Breast epithelium (tissue), 4 donors: ENCODE results near the gene CBX5. TPM values are rescaled to one million over a fixed set of nuclear protein-coding genes. Genes with fewer than 3 reads are reported as not detected.
"Not testable (repeated sequence)": the region's sequence is repeated elsewhere in the genome, so short reads cannot be mapped to it uniquely, and the experiment has no call there.

Experiments used
- DNase-seq, 2 donors: peaks; one replicate each; pipeline ENCODE4 v3.0.0-alpha.2; 2019; ENCODE audit warnings: low spot score in 2 of 2
- H3K27ac ChIP-seq, 2 donors: fragments of 200-600 bp; sonication (generic) in 1 of 2; one replicate each; pipeline ENCODE4 v1.5.1; 2016 to 2019; ENCODE audit warnings: mild to moderate bottlenecking in 1 of 2
- H3K27me3 ChIP-seq, 2 donors: fragments of 200-600 bp; sonication (generic) in 1 of 2; one replicate each; pipeline versions ENCODE4 v1.5.1 to v1.6.0; 2017 to 2019; ENCODE audit warnings: control low read depth in 1 of 2, mild to moderate bottlenecking in 1 of 2
- H3K36me3 ChIP-seq: fragments of 200-600 bp; one replicate; pipeline ENCODE4 v1.5.1; 2019
- H3K4me1 ChIP-seq, 2 donors: fragments of 200-600 bp; sonication (generic); one replicate each; pipeline ENCODE4 v1.5.1; 2016 to 2019; ENCODE audit warnings: control low read depth in 1 of 2
- H3K4me3 ChIP-seq, 3 donors: fragments of 200-600 bp; sonication (generic); 1 replicate in 2 of 3; 2 replicates in 1 of 3; pipeline ENCODE4 v1.5.1; 2016 to 2019; ENCODE audit warnings: mild to moderate bottlenecking in 3 of 3, moderate library complexity in 2 of 3
- H3K9me3 ChIP-seq, 2 donors: fragments of 200-600 bp; sonication (generic) in 1 of 2; one replicate each; pipeline ENCODE4 v1.5.1; 2016 to 2019; ENCODE audit warnings: control low read depth in 1 of 2
- POLR2A ChIP-seq: fragments of 450-650 bp; IDR thresholded peaks from one replicate; pipeline ENCODE4 v1.6.1; 2016; ENCODE audit warnings: antibody characterized with exemption, mild to moderate bottlenecking, moderate library complexity
- POLR2AphosphoS5 ChIP-seq, 3 donors: sonication (generic); formaldehyde crosslinking; IDR thresholded peaks; one replicate each; pipeline ENCODE4 v1.6.1; 2017; ENCODE audit warnings: antibody characterized with exemption in 3 of 3
- intact Hi-C: fragments of 100-400 bp; cut with DNase I; formaldehyde crosslinking; loops from one replicate; pipeline ENCODE4 v1.15.1; 2023; ENCODE audit warnings: low total_unique reads
- total RNA-seq, 3 donors: library from RNA; depleted of rRNA; stranded (reverse); fragments of >200 nt; gene quantifications; one replicate each; pipeline ENCODE4 v1.1.0, GENCODE V29; 2016
- TF ChIP-seq, protein P1 (sequence below), 3 donors: fragments of 450-650 bp; IDR thresholded peaks; one replicate each; pipeline ENCODE4 v1.5.1; 2016 to 2017; ENCODE audit warnings: antibody characterized with exemption in 3 of 3, mild to moderate bottlenecking in 3 of 3, moderate library complexity in 3 of 3

Gene CBX5
- total RNA-seq = 10 to 100 TPM; 22.4 to 45.8 (median 31.8) TPM

DNA sequence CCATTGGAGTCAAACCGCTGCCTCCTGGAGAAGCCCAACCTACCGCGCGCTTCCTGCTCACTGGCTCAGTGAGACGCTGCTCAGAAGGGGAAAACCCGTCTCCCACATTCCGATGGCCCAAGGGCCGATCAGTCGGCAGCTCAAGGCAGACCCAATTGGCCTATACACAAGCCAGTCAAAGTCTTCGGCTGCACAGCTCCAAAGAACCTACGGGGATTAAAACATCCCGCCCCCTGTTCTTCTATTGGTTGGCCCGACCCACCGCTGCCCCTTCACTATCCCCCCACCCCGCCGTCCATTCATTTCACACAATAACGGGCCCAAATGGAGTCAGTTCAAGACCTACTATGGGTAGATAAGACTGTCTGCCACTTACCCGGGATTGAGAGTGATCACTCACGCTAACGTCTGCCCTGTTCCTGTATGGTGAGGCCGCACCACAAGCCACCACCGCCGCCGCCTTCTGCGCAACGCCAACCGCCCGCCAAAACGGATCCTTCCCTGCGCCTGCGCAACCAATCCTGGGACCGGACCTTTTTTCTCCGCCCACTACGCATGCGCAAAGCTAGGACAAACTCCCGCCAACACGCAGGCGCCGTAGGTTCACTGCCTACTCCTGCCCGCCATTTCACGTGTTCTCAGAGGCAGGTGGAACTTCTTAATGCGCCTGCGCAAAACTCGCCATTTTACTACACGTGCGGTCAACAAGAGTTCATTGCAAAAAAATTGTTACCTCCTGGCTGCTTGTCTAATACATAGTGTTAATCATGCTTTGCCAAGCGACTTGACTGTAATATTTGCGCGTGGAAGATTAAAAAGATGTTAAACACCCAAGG, at the start of gene CBX5:
TSS of gene CBX5 (minus strand) at position 491 of the 836 bp plus-strand sequence. CDS start 22,472 bp downstream, outside the sequence.
- Histone ChIP-seq H3K27ac (peak within 1 kb of the TSS; percentile 93 to 96), H3K27me3 (no peaks in the 10 kb centered on the region), H3K4me3 (peak within 1 kb of the TSS; percentile 76 to 79 (median 76)), H3K9me3 (no peaks in the 10 kb centered on the region), H3K36me3 (no peaks in the 10 kb centered on the region), H3K4me1 (peaks cover 3 to 36% of the 10 kb centered on the region in 2 donors)
- intact Hi-C loops = loop anchor here (10.0 kb wide), 1 partner anchor 85 kb away; the partner anchor contains the start of gene GPR84
- peak; percentile 99 to 100 for DNase-seq
- peak; percentile 62 for TF ChIP-seq POLR2A
- TF ChIP-seq, protein P1, sequence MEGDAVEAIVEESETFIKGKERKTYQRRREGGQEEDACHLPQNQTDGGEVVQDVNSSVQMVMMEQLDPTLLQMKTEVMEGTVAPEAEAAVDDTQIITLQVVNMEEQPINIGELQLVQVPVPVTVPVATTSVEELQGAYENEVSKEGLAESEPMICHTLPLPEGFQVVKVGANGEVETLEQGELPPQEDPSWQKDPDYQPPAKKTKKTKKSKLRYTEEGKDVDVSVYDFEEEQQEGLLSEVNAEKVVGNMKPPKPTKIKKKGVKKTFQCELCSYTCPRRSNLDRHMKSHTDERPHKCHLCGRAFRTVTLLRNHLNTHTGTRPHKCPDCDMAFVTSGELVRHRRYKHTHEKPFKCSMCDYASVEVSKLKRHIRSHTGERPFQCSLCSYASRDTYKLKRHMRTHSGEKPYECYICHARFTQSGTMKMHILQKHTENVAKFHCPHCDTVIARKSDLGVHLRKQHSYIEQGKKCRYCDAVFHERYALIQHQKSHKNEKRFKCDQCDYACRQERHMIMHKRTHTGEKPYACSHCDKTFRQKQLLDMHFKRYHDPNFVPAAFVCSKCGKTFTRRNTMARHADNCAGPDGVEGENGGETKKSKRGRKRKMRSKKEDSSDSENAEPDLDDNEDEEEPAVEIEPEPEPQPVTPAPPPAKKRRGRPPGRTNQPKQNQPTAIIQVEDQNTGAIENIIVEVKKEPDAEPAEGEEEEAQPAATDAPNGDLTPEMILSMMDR (IDR thresholded peaks at IDR 0.05) = no peak
- peak; percentile 62 to 93 (median 84) for TF ChIP-seq POLR2AphosphoS5 (IDR thresholded peaks at IDR 0.05)

DNA sequence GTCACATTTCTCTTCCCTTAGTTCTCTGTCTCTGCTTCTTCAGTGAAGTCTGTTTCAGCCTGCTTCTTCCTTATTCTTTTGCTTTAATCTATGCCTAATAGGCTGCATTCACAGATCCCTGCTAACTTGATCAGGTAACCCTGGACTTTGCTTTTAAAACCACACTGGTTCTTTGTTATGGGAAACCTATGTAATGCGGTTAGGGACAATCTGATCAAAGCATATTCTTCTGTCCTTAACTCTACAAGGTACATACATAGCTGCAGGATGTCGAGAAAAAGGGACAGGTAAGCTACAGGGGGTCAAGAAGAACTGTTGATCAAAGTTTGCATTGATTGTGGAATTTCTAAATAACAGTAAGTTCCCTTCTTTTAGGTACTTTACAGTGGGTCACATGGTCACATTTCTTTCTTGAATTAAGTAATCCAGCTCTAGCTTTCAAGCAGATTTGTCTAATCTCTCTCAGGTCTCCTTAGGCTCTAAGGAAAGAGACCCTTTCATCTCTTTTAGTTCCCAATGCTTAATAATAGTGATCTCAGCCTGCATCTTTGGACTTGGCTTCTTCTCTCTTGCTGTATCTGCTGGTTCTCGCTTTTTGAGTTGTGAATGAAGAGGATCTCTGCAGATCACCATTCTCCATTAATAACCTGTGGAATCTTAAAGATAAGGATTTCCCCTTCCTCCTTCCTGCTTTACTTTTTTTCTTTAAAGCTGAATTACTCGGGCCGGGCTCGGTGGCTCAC, 48.8 kb upstream of the CBX5 start:
- TF ChIP-seq, protein P1 (IDR thresholded peaks at IDR 0.05) = no peak
- TF ChIP-seq POLR2AphosphoS5 (IDR thresholded peaks at IDR 0.05) (no peak), POLR2A (no peak)
- Histone ChIP-seq H3K4me1 (no peaks in the 10 kb centered on the region), H3K27me3 (no peaks in the 10 kb centered on the region), H3K4me3 (no peak overlapping the region), H3K27ac (no peak overlapping the region), H3K9me3 (no peaks in the 10 kb centered on the region), H3K36me3 (no peaks in the 10 kb centered on the region)
- intact Hi-C loops = no loop called here
- no peak for DNase-seq

DNA sequence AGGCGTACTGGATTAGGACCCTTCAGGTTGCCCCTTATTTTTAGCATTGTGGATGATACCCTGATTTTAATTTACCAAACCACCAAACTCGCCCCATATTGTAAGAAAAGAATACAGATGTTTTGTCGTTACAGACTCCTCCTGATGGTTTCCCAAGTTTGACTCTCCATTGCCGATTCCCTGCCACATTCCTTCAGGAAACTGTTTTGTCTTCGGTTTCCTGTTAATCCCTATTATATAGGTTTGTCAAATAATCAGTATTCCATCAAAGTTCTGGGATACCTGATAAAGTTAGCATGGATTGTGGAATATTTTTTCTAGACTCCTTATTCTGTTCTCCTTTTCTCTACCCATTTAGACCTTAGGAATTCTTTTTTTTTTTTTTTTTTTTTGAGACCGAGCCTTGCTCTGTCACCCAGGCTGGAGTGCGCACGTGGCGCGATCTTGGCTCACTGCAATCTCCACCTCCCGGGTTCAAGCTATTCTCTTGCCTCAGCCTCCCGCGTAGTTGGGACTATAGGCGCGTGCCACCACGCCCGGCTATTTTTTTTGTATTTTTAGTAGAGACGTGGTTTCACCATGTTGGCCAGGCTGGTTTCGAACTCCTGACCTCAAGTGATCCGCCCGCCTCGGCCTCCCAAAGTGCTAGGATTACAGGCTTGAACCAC, 45.7 kb upstream of the CBX5 start:
- H3K4me1 ChIP-seq, intact Hi-C loops, H3K9me3 ChIP-seq: not testable (repeated sequence)

DNA sequence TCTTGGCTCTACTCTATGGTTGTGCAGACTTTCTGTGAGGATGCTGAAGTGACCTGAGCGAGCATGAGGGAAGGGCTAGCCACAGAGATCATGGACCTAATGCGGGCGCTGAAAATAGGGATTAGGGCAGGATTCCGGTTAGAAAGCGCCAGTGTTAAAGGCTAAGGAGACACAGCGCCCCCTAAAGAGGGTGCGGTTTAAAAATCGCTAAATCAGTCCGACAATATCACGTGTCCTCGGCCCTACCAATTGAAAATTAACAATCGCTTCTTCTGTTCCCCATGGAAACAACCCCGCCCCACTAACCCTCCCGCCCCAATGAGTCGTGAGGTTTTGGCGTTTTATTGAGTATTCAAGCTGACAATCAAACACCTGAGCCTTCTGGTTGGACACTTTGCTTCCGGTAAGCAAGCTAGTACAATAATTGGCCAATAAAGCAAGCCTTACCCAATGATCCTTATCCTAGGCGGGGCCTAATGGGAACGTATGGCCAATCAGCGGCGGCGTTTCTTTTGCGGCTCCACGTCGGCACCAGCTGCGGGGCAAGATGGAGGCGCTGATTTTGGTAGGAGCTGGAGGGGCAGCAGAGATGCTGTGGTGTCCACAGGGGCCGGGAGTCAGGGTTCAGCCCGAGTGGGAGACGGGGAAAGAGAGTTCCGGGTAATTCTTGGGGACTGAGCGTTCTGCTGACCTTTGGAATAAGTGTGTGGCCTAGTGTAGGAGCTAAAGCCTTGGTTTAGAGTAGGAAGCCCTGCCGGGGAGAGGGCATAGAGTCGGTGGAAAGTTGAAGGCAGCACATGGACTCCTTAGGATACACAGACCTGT, 44.9 kb upstream of the CBX5 start, which contains the start of gene COPZ1:
TSS of gene COPZ1 (plus strand) at position 515 of the 825 bp plus-strand sequence. CDS start at position 548, 33 bp downstream.
- TF ChIP-seq POLR2AphosphoS5 (IDR thresholded peaks at IDR 0.05) = peak; percentile 74 to 96 (median 88)
- TF ChIP-seq, protein P1 (IDR thresholded peaks at IDR 0.05) = peak; percentile 7 to 57 (median 53)
- peak; percentile 80 for TF ChIP-seq POLR2A
- no peaks in the 10 kb centered on the region for H3K9me3 ChIP-seq
- H3K4me1 ChIP-seq = no peaks in the 10 kb centered on the region
- peak within 1 kb of the TSS; percentile 88 to 89 for H3K27ac ChIP-seq
- intact Hi-C loops = no loop called here
- H3K36me3 ChIP-seq = no peaks in the 10 kb centered on the region
- DNase-seq = peak; percentile 93 to 99
- H3K27me3 ChIP-seq = no peaks in the 10 kb centered on the region
- peak within 1 kb of the TSS; percentile 59 to 84 (median 63) for H3K4me3 ChIP-seq

More for the DNA sequence above, 45.7 kb upstream of the CBX5 start:
- Histone ChIP-seq H3K4me3 (peak overlapping the region; percentile 59 to 84 (median 63)), H3K27ac (peak overlapping the region; percentile 88 to 89)
- not testable (repeated sequence) for DNase-seq, H3K36me3 ChIP-seq, H3K27me3 ChIP-seq
